HG03571 (cell line): ENCODE measurements around the gene PHRF1.

Experiments used
- ATAC-seq: cut with Tn5 transposase; IDR thresholded peaks from one replicate; pipeline ENCODE4 v1.9.1; 2021; ENCODE audit not compliant: unreplicated experiment

Gene PHRF1

DNA sequence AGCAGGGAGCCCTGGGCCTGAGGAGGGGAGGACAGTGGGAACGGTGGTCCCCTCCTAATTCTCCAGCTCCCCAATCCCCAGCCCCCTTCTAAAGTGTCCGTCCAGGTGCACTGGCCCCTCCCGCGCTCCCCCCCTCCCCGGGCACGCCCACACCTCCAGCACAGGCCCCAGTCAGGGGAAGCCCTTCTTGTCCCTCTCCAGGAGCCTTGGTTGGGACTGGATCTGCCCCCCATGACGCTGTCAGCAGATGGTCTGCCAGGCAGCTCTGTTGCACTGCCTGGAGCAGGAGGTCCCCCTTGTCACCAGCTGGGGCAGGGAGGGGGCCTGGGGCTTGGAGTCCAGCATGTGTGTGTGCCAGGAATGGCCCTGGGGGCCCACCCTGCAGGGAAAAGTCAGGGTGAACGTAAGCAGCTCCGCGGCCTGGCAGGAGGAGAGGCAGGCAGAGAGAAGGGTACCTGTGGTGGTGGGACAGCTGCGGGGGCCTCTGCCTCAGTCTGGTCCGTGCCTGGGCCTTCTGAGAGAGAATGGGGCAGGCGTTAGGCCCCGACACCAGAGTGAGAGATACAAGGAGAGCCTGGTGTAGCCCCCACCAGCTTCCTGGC lies 37.9 kb downstream of the PHRF1 start:
- no peak for ATAC-seq

DNA sequence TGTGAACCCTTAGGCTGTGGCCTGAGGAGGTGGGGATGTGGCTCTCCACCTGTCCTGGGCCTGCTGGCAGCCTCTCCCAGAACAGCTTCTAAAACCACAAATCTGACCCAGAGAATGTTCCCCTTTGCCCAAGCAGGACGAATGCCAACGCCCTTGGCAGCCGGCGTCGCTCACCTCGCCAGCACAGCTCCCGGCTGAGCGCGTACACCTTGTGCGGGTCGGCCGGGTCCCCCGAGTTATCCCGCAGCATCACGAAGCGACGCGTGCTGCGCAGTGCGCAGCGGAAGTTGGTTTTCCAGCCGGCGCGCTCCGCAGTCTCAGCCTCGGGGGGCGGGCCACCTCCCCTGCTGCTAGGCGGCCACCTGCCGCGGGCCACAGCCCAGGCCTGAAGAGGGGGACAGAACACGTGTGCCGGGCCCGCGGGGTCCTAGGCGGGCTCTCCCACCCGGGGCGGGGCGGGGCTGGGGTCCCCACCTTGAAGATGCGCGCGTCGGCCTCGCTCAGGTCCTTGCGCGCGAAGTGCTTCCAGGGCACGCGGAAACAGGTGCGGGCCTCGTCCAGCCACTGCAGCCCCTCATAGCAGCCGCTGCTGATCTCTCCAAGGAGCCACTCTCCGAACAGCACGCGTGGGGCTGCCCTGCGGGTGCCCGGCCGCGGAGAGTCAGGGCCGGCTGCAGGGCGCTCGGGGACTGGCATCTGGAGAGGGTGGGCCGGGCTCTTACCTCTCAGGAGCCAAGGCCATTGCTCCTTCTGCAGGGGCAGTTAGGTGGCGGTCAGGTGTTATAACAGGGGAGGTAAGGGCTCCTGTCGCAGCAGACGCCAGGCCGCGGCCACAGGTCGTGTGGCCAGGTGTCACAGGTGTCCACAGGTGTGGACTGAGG lies 38.6 kb downstream of the PHRF1 start:
- no peak for ATAC-seq

DNA sequence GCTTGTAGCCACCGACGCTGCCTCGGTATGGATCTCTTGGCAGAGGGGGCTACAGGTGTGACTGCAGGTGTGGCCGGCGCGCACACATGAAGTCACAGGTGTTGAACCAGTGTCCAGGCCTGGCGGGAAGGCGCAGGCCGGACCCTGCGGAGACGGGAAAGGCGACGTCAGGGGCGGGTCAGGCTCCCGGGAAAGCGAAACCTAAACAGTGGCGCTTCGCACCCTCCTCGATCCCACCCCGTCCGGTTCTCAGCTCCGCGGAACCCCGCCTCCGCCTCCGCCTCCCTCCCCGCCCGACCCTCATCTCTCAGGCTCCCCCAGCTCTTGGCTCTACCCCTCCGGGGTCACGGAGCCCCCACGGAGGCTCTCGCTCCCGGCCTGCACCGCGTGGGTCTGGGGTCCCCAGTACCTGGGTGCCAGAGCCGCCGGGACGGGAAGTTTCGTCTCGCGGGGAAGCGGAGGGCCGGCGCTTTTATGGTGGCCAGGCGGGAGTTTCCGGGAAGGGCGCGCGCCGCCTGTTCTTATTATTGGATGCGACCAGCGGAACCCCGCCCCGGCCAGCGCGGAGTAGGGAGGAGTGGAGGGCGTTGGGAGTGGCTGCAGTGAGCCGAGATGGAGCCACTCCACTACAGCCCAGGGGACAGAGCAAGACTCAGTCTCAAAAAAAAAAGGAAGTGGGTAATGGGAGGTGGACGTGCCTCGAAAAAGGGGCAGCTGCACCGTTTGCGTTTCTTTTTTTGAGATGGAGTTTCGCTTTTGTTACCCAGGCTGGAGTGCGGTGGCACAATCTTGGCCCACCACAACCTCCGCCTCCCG lies 39.4 kb downstream of the PHRF1 start, which contains the start of gene IRF7:
TSS of gene IRF7 (minus strand) at position 447 of the 816 bp plus-strand sequence. CDS start 586 bp downstream, outside the sequence.
- peak; percentile 77 for ATAC-seq

DNA sequence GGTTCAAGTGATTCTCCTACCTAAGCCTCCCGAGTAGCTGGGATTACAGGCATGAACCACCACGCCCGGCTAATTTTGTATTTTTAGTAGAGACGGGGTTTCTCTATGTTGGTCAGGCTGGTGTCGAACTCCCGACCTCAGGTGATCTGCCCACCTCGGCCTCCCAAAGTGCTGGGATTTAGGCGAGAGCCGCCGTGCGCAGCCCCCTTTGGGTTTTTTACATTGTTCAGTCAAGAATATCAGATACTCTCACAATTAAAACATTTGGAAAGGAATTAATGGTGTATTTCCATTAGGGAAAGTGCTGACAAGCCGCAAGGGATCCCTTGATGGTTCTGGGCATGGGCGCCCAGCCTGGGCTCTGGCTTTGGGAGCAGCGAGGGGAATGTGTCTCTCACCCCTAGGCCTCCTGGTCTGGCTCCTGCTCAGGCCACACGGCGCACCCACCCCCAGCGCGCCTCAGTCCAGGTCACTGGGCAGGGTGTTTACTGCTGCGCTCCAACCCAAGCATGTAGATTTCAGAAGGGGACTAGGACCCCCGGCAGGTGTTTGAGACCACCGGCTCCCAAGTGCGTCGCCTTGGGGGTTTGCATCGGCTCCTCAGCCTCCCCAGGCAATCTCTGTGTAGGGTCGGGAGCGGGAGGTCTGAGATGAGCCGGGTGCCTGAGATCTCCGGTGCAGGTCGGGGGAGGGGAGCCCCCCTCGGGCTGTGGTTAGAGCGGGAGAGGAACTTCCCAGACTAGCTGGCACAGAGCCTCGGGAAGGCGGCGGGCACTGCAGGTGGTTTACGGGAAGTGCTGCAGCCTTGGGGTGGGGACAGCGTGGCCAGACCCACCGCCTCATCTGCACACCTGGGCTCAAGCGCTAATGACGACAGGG lies 40.3 kb downstream of the PHRF1 start:
- ATAC-seq = no peak

DNA sequence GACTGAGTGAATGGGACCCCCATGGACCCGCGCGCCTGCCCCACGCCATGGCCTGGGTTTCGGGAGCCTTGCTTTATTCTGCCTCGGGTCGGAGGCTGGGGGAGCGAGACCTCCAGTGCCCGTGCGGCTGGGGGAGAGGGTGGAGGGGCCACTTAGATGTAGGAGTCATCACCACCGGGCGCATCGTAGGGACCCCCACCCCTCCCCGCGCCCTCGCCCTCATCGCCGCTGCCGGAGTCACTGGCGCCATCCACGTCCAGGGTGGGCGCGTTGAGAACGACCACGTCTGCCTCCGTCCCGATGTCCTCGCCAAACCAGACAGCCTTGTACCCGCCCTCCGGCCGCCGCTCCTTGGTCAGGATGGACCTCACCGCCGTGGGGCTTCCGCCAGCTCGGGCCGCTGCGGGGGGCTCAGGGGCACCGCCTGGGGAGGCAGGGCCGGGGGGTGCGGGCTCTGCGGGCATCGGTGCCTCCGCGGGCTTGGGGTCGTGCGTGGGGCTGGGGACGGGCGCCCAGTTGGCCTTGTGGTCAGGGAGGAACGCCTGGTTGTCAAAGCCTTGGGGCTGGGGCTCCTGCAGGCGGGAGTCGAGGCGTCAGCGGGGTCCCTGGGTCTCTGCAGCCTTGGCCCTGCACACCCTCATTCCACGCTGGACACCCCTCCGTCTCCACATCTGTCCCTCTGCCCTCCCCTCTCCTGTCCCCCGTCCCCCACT lies 41.1 kb downstream of the PHRF1 start:
- ATAC-seq = no peak

DNA sequence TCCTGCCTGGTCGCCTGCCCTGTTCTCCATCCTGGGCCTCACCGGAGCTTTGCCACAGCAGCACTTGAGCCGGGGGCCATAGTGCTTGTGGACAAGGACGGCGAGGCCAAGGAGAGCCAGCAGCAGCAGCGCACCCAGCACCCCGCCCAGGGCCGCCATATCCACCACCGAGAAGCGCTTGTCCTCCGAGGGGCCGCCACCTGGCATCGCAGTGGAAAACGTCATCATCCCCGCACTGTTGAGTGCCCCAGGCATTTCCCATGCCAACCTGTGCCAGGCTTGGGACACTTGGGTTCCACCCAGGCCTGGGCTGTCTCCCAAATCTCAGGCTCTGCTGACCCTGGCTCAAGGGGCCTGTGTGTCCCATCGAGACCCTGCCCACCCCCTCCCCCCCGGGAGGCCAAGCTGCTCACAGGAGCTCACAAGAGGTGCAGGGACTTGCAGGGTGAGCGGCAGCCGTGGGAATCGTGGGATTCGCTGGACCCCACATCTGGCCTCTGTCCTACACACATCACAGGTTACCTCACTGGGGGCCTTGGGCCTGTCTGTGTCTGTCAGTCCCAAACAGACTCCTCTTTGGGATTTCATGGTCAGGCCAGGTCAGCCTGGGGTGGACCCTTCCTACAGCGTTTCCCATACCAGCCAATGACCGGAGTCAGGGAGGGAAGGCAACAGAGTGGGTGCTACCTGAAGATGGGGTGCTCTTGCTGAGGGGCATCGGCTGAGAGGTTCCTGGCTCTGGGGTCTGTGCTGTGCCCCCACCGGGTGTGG lies 41.8 kb downstream of the PHRF1 start:
- no peak for ATAC-seq

- no peak for ATAC-seq
These were observed 42.8 kb downstream of the PHRF1 start for GRCh38 chr11:618856-619627.

DNA sequence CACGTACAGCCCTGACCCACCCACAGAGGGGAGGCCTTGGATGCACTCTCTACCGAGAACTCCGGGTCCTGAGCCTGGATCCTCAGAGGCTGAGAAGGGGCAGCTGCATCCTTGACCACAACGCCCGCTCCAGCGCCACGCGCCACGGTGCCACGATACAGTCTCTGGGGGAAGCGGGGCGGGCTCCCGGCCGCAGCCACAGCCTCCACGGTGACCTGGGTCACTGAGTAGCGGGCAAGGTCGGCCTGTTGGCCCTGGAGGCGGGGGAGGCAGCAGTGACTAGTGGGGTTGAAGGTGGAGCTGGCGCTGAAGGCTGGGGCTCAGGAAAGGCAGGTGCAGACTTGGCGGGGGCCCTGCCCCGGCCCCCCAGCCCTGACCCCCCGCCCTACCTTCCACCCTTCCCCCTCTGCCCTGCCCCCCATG lies 43.4 kb downstream of the PHRF1 start:
- ATAC-seq = no peak

- no peak for ATAC-seq
These were observed 43.9 kb downstream of the PHRF1 start for GRCh38 chr11:620201-620600.

DNA sequence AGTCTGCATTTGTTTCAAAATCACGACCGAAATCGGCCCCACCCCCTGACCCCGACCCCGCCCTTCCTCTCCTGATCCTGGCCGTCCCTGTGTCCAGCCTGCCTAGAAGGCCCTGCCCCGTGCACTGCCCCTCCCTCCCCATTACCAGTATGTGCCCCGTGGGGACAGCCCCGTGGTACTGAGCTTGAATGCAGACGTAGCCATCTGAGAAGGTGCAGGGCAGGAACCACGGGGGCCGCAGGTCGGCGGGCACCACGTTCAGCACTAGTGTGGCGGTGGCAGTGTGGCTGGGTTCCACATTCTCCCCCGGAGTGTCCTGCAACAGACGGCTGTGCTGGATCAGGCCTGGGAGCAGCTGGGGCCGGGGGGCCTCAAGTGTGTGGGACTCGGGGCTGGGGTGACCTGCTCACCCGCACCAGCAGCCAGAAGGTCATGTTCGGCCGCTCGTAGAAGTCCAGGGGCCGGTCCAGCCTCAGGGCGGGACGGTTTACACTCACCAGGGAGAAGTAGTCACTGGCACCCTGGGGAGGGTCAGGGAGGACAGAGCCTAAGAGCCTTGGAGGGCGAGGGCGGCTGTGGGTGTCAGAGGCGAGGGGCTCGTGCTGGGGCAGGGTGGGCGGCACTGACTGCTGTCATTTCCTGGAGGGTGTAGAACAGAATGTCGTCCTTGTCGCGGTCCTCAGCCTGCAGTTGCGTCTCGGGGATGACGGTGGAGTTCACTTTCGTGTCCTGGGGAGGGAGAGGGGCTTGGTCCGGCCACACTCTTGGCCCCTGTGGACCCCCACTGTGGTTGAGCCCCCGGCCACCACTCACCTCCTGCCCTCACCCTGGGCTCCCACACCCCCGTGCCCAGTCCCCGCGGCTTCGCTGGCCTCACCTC lies 44.9 kb downstream of the PHRF1 start:
- ATAC-seq = no peak

GRCh38 chr11:621838-622237 lies 45.6 kb downstream of the PHRF1 start:
- no peak for ATAC-seq

DNA sequence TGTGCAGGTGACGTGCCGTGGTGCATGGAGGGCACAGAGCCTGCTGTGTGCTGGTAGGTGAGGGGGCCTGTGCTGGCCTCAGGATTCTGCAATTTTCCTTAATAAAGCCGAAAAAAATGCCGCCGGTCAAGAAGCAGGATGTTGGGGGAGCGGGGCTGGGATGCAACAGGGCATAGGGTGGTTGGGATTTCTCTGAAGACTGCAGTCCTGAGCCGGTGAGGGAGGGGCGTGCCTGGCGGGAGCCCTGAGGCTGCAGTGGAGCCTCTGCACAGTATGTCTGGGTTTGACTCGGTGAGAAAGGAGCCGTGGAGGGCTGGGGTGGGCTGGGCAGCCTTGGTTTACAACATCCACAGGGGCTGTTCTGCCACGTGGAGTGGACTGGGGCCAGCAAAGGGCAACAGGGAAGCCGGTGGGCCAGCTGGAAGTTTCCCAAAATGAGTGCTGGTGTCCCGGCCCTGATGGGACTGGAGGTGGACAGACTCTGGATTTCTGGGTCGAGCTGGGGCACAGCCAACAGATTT lies 47.1 kb downstream of the PHRF1 start:
- no peak for ATAC-seq

DNA sequence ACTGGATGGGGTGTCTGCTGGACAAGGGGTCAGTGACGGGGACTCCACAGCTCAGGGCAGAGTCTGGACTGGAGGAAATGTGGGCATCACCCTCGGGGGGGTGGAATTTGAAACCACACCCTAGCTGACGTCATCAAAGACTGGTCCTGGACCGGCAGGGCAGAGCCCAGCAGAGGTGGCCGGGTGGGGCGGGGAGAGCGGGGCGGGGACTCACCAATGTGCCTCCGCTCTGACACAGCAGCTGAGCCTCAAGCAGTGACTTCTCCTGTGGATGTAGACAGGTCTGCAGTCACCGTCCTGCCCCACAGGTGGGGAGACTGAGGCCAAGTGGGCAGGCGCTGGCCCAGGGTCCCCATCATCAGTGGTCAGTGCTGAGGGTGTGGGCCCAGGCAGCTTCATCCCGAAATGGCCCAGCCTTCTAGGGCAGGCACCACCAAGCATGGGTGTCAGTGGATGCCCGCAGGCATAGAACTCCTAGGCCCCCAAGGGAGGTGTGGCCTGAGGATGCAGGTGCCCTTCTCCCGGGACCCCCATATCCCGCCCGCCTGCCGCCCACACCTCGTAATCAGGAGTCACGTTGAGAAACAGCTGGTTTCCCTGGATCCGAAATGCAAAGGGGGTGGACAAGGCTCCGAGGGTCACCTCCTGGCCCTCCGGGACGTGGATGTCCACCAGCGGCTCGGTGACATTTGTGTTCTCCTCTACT lies 47.9 kb downstream of the PHRF1 start:
- ATAC-seq = no peak

DNA sequence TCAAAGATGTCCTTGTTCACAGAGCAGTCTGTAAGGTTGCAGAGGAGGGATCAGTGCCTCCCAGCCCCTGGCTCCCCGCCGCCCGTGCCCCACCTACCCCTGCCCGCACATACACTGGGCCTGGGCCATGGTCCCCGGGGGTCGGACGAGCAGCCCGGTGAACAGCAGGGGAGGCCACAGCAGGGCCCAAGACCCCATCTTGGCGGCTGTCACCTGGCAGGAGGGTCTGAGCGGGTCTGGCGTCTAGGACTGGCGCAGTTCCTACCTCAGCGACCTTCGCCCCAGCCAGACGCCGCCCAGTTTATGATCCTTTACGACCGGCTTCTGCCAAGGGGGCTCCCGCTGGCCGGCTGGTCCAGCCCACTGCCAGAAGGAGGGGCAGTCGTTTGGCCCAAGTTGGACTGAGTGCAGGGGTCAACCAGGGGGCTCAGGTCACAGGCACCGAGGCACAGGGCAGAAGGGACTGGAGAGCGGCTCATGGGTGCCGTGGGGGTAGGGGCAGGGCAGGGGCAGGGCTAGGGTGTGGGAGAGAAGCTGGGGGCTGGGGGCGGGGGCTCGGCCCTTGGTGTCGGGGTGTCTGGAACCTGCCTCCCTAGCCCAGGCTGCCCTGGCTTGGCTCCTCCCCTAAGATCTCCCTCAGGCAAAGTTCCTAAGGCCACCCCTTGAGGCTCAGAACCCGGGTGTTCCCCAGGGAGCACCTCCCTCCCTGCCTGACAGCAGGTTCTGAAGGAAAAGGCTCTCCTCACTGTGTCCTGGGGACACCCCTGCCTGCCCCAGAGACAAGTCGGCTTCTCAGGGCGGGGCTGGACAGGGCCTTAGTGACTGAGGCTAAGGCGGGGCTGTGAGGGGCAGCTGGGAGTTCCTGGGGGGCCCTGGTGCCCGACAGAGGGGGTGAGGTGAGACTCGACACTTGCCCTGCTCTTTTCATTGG lies 48.7 kb downstream of the PHRF1 start, which contains the start of gene CDHR5:
TSS of gene CDHR5 (minus strand) at position 251 of the 931 bp plus-strand sequence. CDS start at position 198, 53 bp downstream.
- ATAC-seq = no peak

- ATAC-seq = no peak
These were observed 49.5 kb downstream of the PHRF1 start for GRCh38 chr11:625636-626268.
